ENCODE results near the gene TRIM31.

TRIM31 gene

GRCh38 chr6:30071858-30072257 lies 41.0 kb downstream of the TRIM31 start:
- TF ChIP-seq CREB1 (IDR thresholded peaks at IDR 0.05; ENCODE audit: low read depth) (no peak), FOXM1 (IDR thresholded peaks at IDR 0.05; ENCODE audit: borderline replicate concordance, low read depth) (no peak), RAD21 (IDR thresholded peaks at IDR 0.05; ENCODE audit: low read depth) (no peak)
- TF ChIP-seq, protein P1, sequence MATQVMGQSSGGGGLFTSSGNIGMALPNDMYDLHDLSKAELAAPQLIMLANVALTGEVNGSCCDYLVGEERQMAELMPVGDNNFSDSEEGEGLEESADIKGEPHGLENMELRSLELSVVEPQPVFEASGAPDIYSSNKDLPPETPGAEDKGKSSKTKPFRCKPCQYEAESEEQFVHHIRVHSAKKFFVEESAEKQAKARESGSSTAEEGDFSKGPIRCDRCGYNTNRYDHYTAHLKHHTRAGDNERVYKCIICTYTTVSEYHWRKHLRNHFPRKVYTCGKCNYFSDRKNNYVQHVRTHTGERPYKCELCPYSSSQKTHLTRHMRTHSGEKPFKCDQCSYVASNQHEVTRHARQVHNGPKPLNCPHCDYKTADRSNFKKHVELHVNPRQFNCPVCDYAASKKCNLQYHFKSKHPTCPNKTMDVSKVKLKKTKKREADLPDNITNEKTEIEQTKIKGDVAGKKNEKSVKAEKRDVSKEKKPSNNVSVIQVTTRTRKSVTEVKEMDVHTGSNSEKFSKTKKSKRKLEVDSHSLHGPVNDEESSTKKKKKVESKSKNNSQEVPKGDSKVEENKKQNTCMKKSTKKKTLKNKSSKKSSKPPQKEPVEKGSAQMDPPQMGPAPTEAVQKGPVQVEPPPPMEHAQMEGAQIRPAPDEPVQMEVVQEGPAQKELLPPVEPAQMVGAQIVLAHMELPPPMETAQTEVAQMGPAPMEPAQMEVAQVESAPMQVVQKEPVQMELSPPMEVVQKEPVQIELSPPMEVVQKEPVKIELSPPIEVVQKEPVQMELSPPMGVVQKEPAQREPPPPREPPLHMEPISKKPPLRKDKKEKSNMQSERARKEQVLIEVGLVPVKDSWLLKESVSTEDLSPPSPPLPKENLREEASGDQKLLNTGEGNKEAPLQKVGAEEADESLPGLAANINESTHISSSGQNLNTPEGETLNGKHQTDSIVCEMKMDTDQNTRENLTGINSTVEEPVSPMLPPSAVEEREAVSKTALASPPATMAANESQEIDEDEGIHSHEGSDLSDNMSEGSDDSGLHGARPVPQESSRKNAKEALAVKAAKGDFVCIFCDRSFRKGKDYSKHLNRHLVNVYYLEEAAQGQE (IDR thresholded peaks at IDR 0.05; ENCODE audit: low read depth): no peak

GRCh38 chr6:30071081-30071818 lies 41.6 kb downstream of the TRIM31 start:
- TF ChIP-seq ZBTB7A (IDR thresholded peaks at IDR 0.05; ENCODE audit: low read depth): no peak
- TF ChIP-seq, protein P1 (IDR thresholded peaks at IDR 0.05; ENCODE audit: low read depth): no peak
- no peak for TF ChIP-seq CREB1 (IDR thresholded peaks at IDR 0.05; ENCODE audit: low read depth)
- TF ChIP-seq YY1 (IDR thresholded peaks at IDR 0.05; ENCODE audit: low read depth): no peak
- TF ChIP-seq, protein P2, sequence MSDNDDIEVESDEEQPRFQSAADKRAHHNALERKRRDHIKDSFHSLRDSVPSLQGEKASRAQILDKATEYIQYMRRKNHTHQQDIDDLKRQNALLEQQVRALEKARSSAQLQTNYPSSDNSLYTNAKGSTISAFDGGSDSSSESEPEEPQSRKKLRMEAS (IDR thresholded peaks at IDR 0.05): no peak
- TF ChIP-seq NFIC (IDR thresholded peaks at IDR 0.05): no peak

DNA sequence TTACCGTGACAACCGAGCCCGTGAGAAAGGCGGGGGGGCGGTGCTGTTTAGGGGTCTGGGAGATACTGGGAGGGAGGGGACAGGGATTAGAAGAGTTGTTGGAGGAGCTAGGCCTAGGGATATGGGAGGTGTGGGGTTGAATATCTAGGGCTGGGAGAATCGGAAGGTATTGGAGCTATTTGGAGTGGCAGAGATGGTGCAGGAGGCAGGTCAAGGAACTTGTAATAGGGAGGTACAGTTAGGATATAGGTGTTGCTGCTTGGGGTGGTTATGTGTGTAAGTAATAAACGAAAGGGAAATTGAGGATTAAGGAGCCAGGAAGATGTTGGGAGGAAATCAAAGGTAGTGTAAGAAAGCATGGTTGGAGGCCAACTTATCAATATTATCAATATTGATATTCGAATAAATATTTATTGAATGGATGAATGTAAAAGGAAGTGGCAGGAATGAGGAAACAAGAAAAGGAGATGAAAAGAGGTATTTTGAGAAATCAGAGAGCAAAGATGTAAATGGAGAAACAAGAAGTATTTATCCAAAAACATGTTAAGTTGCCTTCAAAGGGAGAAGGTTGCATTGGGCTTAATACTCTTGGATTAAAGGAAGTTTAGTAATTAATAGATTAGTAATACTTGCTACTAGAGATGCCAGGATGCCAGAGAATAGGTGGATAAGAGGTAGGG lies 45.3 kb downstream of the TRIM31 start:
- TF ChIP-seq, protein P2 (IDR thresholded peaks at IDR 0.05): no peak
- TF ChIP-seq ZBTB7A (IDR thresholded peaks at IDR 0.05; ENCODE audit: low read depth) (no peak), EGR1 (IDR thresholded peaks at IDR 0.05) (no peak), RAD21 (IDR thresholded peaks at IDR 0.05; ENCODE audit: low read depth) (no peak), EP300 (IDR thresholded peaks at IDR 0.05; ENCODE audit: borderline replicate concordance) (no peak), NFIC (IDR thresholded peaks at IDR 0.05) (no peak), CREB1 (IDR thresholded peaks at IDR 0.05; ENCODE audit: low read depth) (no peak), TAF1 (IDR thresholded peaks at IDR 0.05; ENCODE audit: low read depth) (no peak), TCF12 (IDR thresholded peaks at IDR 0.05; ENCODE audit: low read depth) (no peak)
- TF ChIP-seq, protein P3, sequence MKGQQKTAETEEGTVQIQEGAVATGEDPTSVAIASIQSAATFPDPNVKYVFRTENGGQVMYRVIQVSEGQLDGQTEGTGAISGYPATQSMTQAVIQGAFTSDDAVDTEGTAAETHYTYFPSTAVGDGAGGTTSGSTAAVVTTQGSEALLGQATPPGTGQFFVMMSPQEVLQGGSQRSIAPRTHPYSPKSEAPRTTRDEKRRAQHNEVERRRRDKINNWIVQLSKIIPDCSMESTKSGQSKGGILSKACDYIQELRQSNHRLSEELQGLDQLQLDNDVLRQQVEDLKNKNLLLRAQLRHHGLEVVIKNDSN (IDR thresholded peaks at IDR 0.05): no peak
- TF ChIP-seq, protein P1 (IDR thresholded peaks at IDR 0.05; ENCODE audit: low read depth): no peak

DNA sequence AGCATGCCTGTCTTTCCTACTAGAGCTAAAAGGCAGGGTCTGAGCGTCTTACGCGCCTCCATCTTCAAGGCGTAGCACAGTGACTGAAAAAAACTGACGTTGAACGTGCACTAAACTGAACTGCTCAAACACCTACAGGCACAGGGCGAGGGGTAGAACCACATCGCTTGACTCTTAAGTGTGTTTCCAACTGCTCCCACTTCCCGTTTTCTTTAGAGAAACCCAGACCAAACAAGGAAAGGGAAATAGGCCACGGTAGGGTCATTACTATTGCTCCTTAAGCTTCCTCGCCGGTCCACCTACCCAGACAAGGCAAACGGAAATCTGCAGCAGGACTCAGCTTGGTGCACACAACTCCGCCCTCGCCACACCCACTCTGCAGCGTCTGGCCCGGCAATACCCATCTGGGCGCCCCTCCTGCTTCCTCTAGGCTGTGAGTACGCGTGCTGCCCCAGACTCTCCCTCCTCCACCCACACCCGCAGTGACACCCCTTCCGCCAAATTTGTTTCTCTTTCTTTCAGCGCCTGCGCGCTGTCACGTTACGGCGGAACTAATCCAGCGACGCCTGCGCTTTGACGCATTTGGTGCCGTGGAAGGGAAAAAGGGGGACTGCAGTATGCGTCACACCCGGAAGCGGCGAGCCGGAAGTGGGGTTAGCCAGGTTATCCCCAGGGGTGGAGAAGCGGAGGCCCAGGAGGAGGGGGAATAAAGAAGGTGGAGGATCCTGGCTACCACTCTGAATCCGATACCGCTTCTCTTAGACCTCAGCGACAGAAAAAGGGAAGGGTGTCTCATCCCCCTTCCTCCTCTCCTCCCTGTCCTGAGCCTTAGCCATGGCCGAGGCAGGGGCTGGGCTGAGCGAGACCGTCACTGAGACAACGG lies 46.1 kb downstream of the TRIM31 start, which contains the start of gene PPP1R11:
PPP1R11 (plus strand) TSS at position 622 of the 883 bp plus-strand sequence; CDS start at position 835, 213 bp downstream.
- 0 out of 2 replicates have a peak, but pooled peaks have one; percentile 37 for TF ChIP-seq YY1 (IDR thresholded peaks at IDR 0.05; ENCODE audit: low read depth)
- no peak for TF ChIP-seq RAD21 (IDR thresholded peaks at IDR 0.05; ENCODE audit: low read depth)
- TF ChIP-seq, protein P2 (IDR thresholded peaks at IDR 0.05): peak; percentile 89
- no peak for TF ChIP-seq FOXM1 (IDR thresholded peaks at IDR 0.05; ENCODE audit: borderline replicate concordance, low read depth)
- no peak for TF ChIP-seq ZBTB7A (IDR thresholded peaks at IDR 0.05; ENCODE audit: low read depth)
- peak; percentile 76 for TF ChIP-seq EGR1 (IDR thresholded peaks at IDR 0.05)
- TF ChIP-seq, protein P3 (IDR thresholded peaks at IDR 0.05): 0 out of 2 replicates have a peak, but pooled peaks have one; percentile 20
- peak; percentile 5; the same call in 1 of the 2 replicates for TF ChIP-seq TEAD4 (IDR thresholded peaks at IDR 0.05)
- peak; percentile 31; the same call in 1 of the 2 replicates for TF ChIP-seq EP300 (IDR thresholded peaks at IDR 0.05; ENCODE audit: borderline replicate concordance)
- peak; percentile 65 for TF ChIP-seq NFIC (IDR thresholded peaks at IDR 0.05)
- TF ChIP-seq TCF12 (IDR thresholded peaks at IDR 0.05; ENCODE audit: low read depth): peak; percentile 34; the same call in 1 of the 2 replicates
- TF ChIP-seq CREB1 (IDR thresholded peaks at IDR 0.05; ENCODE audit: low read depth): peak; percentile 86
- no peak for TF ChIP-seq CEBPB (IDR thresholded peaks at IDR 0.05)
- TF ChIP-seq, protein P1 (IDR thresholded peaks at IDR 0.05; ENCODE audit: low read depth): no peak
- TF ChIP-seq TAF1 (IDR thresholded peaks at IDR 0.05; ENCODE audit: low read depth): peak; percentile 9; the same call in 1 of the 2 replicates
